IgD-negative memory B cell (primary cell): Measurements from ENCODE around the gene ATP5F1E. TPM values are rescaled to one million over a fixed set of nuclear protein-coding genes. Genes with fewer than 3 reads are reported as not detected.

Experiments
- H3K27ac Mint-ChIP-seq, 3 donors: one replicate each; pipeline ENCODE4 v1.8.0; 2020 to 2022; ENCODE audit warnings: mild to moderate bottlenecking in 3 of 3, mixed read lengths in 3 of 3, moderate library complexity in 1 of 3
- H3K27me3 Mint-ChIP-seq: one replicate; pipeline ENCODE4 v1.8.0; 2021; ENCODE audit warnings: mixed read lengths
- H3K36me3 Mint-ChIP-seq: one replicate; pipeline ENCODE4 v1.8.0; 2020; ENCODE audit warnings: mild to moderate bottlenecking, mixed read lengths
- H3K4me1 Mint-ChIP-seq, 3 donors: one replicate each; pipeline ENCODE4 v1.8.0; 2020 to 2022; ENCODE audit warnings: mixed read lengths in 3 of 3, mild to moderate bottlenecking in 1 of 3
- H3K4me3 Mint-ChIP-seq, 4 donors: one replicate each; pipeline ENCODE4 v1.8.0; 2020 to 2022; ENCODE audit warnings: mild to moderate bottlenecking in 4 of 4, mixed read lengths in 4 of 4, moderate library complexity in 3 of 4
- H3K9me3 Mint-ChIP-seq, 3 donors: one replicate each; pipeline ENCODE4 v1.8.0; 2020 to 2021; ENCODE audit warnings: mixed read lengths in 3 of 3, mild to moderate bottlenecking in 1 of 3
- polyA plus RNA-seq: library from polyadenylated mRNA; unstranded; fragments of 300-500 nt; fragmentation: Illumina TruSeq; gene quantifications from one replicate; pipeline ENCODE4 v1.2.3, GENCODE V29; 2021

Gene ATP5F1E
- polyA plus RNA-seq, 1 donor from 2014 or later, result 103 TPM

- Mint-ChIP-seq H3K4me3 (peak overlapping the region in 1 of 4 donors; percentile 68), H3K27me3 (no peaks in the 10 kb centered on the region), H3K36me3 (peaks cover 10% of the 10 kb centered on the region), H3K9me3 (no peaks in the 10 kb centered on the region), H3K27ac (peak overlapping the region in 1 of 3 donors; percentile 16), H3K4me1 (peaks cover 22 to 37% (median 32%) of the 10 kb centered on the region in 3 donors)
Observed at GRCh38 chr20:59035381-59035780, 3.2 kb upstream of the ATP5F1E start.

- Mint-ChIP-seq H3K4me1 (peaks cover 22 to 35% (median 33%) of the 10 kb centered on the region in 3 donors), H3K4me3 (peak overlapping the region in 2 of 4 donors; percentile 80 to 81), H3K36me3 (peaks cover 10% of the 10 kb centered on the region), H3K27ac (peak overlapping the region in 2 of 3 donors; percentile 25 to 74), H3K27me3 (no peaks in the 10 kb centered on the region), H3K9me3 (no peaks in the 10 kb centered on the region)
Observed at GRCh38 chr20:59033616-59034165, 1.6 kb upstream of the ATP5F1E start.

- Mint-ChIP-seq H3K27me3 (no peaks in the 10 kb centered on the region), H3K9me3 (no peaks in the 10 kb centered on the region), H3K27ac (peak overlapping the region; percentile 80 to 91 (median 88)), H3K36me3 (peaks cover 10% of the 10 kb centered on the region), H3K4me3 (peak overlapping the region; percentile 86 to 98 (median 94)), H3K4me1 (peaks cover 25 to 38% (median 36%) of the 10 kb centered on the region in 3 donors)
Observed at GRCh38 chr20:59033093-59033492, 958 bp upstream of the ATP5F1E start.

GRCh38 chr20:59032713-59033059 is 551 bp upstream of the ATP5F1E start:
- Mint-ChIP-seq H3K27me3 (no peaks in the 10 kb centered on the region), H3K36me3 (peaks cover 10% of the 10 kb centered on the region), H3K4me3 (peak overlapping the region; percentile 86 to 98 (median 94)), H3K4me1 (peaks cover 25 to 38% (median 38%) of the 10 kb centered on the region in 3 donors), H3K27ac (peak overlapping the region; percentile 80 to 91 (median 88)), H3K9me3 (no peaks in the 10 kb centered on the region)

GRCh38 chr20:59031564-59032022 is 542 bp downstream of the ATP5F1E start:
- Mint-ChIP-seq H3K9me3 (no peaks in the 10 kb centered on the region), H3K4me1 (peaks cover 29 to 44% (median 38%) of the 10 kb centered on the region in 3 donors), H3K4me3 (peak overlapping the region; percentile 89 to 98 (median 97)), H3K36me3 (peaks cover 4% of the 10 kb centered on the region), H3K27me3 (no peaks in the 10 kb centered on the region), H3K27ac (peak overlapping the region; percentile 80 to 95 (median 88))

GRCh38 chr20:59030911-59031563 is 1.1 kb downstream of the ATP5F1E start:
- Mint-ChIP-seq H3K36me3 (peaks cover 4% of the 10 kb centered on the region), H3K4me1 (peaks cover 29 to 48% (median 38%) of the 10 kb centered on the region in 3 donors)

GRCh38 chr20:59028812-59029211 is 3.3 kb downstream of the ATP5F1E start:
- peak overlapping the region in 1 of 3 donors; percentile 57 for H3K27ac Mint-ChIP-seq
- H3K4me3 Mint-ChIP-seq, result peak overlapping the region; percentile 49 to 73 (median 64)
- H3K27me3 Mint-ChIP-seq, result no peaks in the 10 kb centered on the region
- no peaks in the 10 kb centered on the region for H3K36me3 Mint-ChIP-seq
- H3K4me1 Mint-ChIP-seq, result peaks cover 28 to 51% (median 36%) of the 10 kb centered on the region in 3 donors
- H3K9me3 Mint-ChIP-seq, result no peaks in the 10 kb centered on the region

More at GRCh38 chr20:59030911-59031563, 1.1 kb downstream of the ATP5F1E start:
- Mint-ChIP-seq H3K27ac (peak overlapping the region in 2 of 3 donors; percentile 80 to 88), H3K9me3 (no peaks in the 10 kb centered on the region), H3K27me3 (no peaks in the 10 kb centered on the region), H3K4me3 (peak overlapping the region; percentile 89 to 98 (median 97))

- H3K27me3 Mint-ChIP-seq, result no peaks in the 10 kb centered on the region
- no peak overlapping the region for H3K4me3 Mint-ChIP-seq
- H3K4me1 Mint-ChIP-seq, result peaks cover 28 to 51% (median 34%) of the 10 kb centered on the region in 3 donors
- H3K27ac Mint-ChIP-seq, result no peak overlapping the region
- no peaks in the 10 kb centered on the region for H3K9me3 Mint-ChIP-seq
- no peaks in the 10 kb centered on the region for H3K36me3 Mint-ChIP-seq
Observed at GRCh38 chr20:59027741-59028320, 4.3 kb downstream of the ATP5F1E start.

GRCh38 chr20:59026904-59027740 is 5.0 kb downstream of the ATP5F1E start:
- Mint-ChIP-seq H3K27me3 (no peaks in the 10 kb centered on the region), H3K27ac (peak overlapping the region in 2 of 3 donors; percentile 2 to 25), H3K36me3 (no peaks in the 10 kb centered on the region)

GRCh38 chr20:59025511-59025910 is 6.6 kb downstream of the ATP5F1E start:
- no peak overlapping the region for H3K4me3 Mint-ChIP-seq
- H3K36me3 Mint-ChIP-seq, result no peaks in the 10 kb centered on the region
- H3K4me1 Mint-ChIP-seq, result peaks cover 20 to 41% (median 24%) of the 10 kb centered on the region in 3 donors
- H3K27me3 Mint-ChIP-seq, result no peaks in the 10 kb centered on the region
- no peaks in the 10 kb centered on the region for H3K9me3 Mint-ChIP-seq
- H3K27ac Mint-ChIP-seq, result no peak overlapping the region

More at GRCh38 chr20:59026904-59027740, 5.0 kb downstream of the ATP5F1E start:
- Mint-ChIP-seq H3K4me3 (no peak overlapping the region), H3K4me1 (peaks cover 26 to 48% (median 29%) of the 10 kb centered on the region in 3 donors), H3K9me3 (no peaks in the 10 kb centered on the region)

GRCh38 chr20:59025086-59025485 is 7.0 kb downstream of the ATP5F1E start:
- H3K4me1 Mint-ChIP-seq, result peaks cover 16 to 37% (median 20%) of the 10 kb centered on the region in 3 donors

GRCh38 chr20:59024111-59024530 is 8.0 kb downstream of the ATP5F1E start:
- Mint-ChIP-seq H3K9me3 (no peaks in the 10 kb centered on the region), H3K27ac (no peak overlapping the region), H3K4me3 (no peak overlapping the region), H3K4me1 (peaks cover 11 to 28% (median 14%) of the 10 kb centered on the region in 3 donors), H3K27me3 (no peaks in the 10 kb centered on the region), H3K36me3 (no peaks in the 10 kb centered on the region)

More at GRCh38 chr20:59025086-59025485, 7.0 kb downstream of the ATP5F1E start:
- Mint-ChIP-seq H3K4me3 (no peak overlapping the region), H3K27ac (no peak overlapping the region), H3K27me3 (no peaks in the 10 kb centered on the region), H3K36me3 (no peaks in the 10 kb centered on the region), H3K9me3 (no peaks in the 10 kb centered on the region)

GRCh38 chr20:59023616-59024015 is 8.5 kb downstream of the ATP5F1E start:
- H3K4me1 Mint-ChIP-seq, result peaks cover 7 to 23% (median 9%) of the 10 kb centered on the region in 3 donors
- no peaks in the 10 kb centered on the region for H3K27me3 Mint-ChIP-seq
- H3K4me3 Mint-ChIP-seq, result no peak overlapping the region
- H3K9me3 Mint-ChIP-seq, result no peaks in the 10 kb centered on the region
- H3K27ac Mint-ChIP-seq, result no peak overlapping the region
- H3K36me3 Mint-ChIP-seq, result no peaks in the 10 kb centered on the region

GRCh38 chr20:59022754-59023153 is 9.4 kb downstream of the ATP5F1E start:
- no peak overlapping the region for H3K27ac Mint-ChIP-seq
- H3K27me3 Mint-ChIP-seq, result no peaks in the 10 kb centered on the region
- peaks cover 4 to 19% (median 6%) of the 10 kb centered on the region in 3 donors for H3K4me1 Mint-ChIP-seq
- no peak overlapping the region for H3K4me3 Mint-ChIP-seq
- H3K36me3 Mint-ChIP-seq, result no peaks in the 10 kb centered on the region
- H3K9me3 Mint-ChIP-seq, result no peaks in the 10 kb centered on the region
